DMS53 (cell line): Measurements from ENCODE around the gene CABP4.
"Not testable (repeated sequence)": the region's sequence is repeated elsewhere in the genome, so short reads cannot be mapped to it uniquely, and the experiment has no call there.

Source experiments
- DNase-seq: peaks from one replicate; lab custom pipeline; 2025; lab: John Stamatoyannopoulos, UW

The CABP4 gene

DNA sequence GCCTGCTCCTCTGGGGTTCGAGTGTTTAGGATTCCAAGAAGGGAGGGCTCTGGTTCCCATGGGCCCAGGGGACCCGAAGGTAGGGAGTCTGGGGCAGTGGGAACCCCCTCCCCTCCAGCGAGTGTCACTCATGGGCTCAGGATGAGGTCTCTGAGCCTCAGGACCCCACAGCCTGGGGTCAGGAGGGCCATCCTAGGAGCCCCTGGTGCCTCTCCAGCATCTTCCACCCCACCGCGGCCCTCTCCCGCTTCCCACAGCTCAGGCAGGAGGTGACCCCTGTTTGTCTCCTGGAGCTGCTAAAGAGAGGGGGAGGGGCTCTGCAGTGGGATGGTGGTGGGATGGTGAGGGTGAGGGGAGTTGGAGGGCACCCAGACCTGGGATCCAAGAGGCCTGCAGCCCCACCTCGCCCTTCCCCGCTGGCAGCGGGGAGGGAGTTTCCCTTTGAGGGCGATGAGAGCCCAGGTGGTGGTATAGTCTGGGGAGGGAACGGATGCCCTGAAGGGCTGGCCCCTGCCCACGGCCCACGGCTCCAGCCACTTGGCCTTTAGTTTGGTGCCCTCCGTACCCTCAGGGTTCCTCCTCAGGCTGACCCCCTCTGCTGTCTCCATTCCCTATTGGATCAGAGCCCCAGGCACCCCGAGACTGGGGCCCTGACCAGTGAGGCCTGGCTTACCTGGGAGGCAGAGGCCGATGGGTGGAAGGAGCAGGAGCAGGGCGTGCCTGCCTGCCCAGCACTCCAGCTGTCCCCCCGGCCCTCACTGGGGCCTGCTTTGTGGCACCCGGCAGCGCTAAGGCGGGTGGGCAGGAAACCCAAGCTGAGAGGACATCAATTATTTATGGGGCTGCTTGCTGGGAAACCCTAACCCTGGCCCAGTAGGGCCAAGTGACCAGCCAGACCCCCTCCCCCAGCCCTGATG, 1.1 kb upstream of the CABP4 start:
- no peak for DNase-seq

DNA sequence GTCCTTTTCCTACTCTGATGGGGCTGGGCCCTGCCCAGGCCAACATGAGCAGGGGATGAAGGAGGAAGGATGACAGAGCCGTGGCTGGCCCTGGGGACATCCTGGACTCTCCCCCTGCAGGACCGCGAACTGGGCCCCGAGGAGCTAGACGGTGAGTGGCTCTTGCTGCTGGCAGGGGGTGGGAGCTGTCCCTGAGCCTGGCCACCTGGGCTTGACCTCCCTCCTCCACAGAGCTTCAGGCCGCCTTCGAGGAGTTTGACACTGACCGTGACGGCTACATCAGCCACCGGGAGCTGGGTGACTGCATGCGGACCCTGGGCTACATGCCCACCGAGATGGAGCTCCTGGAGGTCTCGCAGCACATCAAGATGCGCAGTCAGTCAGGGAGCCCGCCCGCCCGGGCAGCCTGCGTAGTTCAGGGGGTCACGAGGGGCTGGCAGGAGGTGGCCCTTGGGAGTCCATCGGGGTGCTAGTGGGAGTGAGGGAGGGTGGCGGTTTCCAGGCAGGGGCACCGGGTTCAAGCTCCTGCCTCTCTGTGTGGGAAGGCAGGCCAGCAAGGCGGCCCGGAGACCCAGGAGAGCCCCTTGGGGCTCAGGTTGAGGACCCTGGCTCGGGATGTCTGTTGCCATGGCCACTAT, 1.0 kb downstream of the CABP4 start:
- no peak for DNase-seq

DNA sequence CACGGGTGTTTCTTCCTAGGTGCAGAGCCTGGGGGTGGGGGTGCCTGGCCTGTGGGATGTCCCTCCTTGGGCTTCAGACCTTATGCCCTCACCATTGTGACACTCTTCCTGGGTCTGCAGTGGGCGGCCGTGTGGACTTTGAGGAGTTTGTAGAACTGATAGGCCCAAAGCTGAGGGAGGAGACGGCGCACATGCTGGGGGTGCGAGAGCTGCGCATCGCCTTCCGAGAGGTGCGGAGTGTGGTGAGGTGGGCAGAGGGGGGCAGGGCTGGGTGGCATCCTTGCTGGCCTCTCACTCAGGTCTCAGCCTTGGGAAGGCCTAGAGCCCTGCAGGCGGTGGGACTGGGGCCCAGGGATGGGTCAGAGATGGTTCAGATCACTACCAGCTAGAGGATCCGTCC, 2.3 kb downstream of the CABP4 start:
- DNase-seq: no peak

DNA sequence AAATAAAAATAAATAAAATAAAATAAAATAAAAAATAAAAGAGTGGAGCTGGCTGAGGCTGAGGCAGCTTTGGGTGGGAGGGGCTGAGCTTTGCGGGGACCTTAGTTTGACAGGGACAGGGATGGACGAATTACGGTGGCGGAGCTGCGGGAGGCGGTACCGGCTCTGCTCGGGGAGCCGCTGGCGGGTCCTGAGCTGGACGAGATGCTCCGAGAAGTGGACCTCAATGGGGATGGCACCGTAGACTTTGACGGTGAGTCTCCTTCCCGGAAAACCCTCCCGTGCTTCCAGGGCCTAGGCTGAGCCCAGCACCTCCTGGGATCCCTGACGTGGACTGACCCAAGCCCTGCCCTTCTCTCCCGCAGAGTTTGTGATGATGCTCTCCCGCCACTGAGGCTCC, 3.1 kb downstream of the CABP4 start:
- no peak for DNase-seq

DNA sequence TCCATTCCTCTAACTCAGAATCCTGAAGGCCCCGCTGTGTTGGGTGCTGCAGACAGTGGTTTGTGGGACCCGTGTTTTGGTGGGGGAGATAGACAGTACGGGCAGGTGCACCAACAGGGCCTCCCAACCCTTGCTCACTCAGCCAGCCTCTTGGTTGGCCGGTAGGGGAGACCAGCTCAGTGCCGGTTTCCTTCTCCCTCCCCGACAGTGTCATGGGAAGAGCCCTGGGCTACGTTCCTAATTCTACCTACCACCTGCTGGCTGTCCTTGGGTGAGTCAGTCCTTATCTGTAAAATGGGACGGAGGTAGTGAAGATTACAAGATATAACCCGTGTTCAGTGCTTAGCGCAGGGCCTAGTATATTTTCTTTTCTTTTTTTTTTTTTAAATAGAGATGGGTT, 8.0 kb downstream of the CABP4 start:
- no peak for DNase-seq

DNA sequence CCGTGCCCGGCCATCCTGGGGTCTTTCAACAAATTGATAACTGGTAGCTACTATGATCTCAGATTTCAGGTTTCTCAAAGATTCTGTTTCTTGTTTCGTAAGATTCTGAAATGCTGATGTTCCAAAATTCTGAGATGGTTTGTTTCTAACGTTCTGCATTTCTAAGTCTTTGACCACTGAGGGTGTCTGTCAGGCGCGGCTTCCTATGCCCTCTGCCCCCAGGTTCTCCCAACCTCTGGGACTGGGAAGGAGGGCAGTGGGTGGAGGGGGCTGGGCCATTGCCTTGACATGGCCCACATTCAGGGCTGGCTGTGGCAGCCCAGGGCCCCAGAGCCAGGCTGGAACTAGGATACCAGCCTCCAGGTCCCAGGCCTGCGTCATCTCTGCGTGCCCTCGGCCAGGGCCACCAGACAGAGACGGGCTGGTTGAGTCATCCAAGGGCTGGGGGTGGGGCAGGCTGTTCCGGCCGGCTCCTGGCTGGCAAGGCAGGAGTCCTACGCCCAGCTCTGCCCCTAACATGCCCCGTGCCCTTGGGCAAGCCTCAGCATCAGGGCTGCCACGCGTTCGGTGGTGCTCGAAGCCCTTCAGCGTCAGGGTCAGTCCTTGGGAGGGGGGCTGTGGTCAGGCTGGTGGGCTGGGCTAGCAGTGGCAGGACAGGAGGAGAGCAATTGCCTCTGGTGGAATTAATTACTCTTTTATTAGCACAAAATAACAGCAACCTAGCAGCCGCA, 8.7 kb downstream of the CABP4 start:
- DNase-seq: peak; percentile 97

DNA sequence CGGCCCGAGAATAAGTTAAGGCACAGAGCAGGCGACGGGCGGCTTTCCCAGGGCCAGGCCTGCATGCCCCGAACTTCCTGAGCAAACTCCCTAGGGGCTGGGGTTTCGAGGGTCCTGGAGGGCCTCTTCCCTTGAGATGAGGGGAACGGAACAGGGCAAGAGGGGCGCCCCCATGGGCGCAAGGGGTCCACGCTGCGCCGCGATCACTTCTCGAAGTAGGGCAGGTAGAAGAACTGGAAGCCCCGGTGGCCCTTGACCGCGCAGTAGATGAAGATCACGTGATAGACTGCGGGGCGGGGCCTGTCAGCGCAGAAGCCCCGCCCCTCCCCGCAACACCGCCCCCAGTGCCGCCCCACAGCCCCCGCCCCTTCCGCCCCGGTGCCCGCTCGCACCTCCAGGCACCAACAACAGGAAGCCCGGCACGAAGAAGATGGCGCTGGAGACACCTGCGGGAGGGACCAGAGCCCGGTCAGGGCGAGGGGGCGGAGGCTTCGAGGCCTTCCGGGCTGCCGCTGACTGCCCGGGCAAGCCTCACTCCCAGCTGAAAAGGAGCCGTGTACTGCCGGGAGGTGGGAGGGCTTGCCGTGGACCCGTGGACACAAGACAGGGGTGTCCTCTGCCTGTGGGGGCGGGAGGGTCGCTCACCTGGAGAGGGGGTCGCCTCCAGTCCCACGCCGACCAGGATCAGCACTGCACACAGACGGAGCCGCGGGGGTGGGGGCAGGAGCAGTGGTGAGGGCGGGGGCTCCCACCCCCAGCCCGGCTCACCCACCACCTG, 9.4 kb downstream of the CABP4 start:
- peak; percentile 98 for DNase-seq

DNA sequence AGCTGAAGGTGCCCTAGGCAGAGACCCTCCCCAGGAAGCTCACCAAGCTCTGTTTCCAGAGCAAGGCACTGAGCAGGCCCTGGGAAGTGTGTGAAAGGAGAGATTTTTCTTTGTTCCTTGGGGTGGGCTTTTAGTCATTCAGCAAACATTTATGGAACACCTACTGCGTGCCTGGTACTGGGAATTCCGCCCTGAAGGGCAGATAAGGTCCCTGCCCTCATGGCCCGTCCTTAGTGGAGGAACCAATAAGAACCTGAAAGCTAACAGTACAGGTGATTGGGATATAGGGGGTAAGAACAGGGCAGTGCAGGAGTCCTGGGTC, 10.0 kb downstream of the CABP4 start:
- peak; percentile 63 for DNase-seq

DNA sequence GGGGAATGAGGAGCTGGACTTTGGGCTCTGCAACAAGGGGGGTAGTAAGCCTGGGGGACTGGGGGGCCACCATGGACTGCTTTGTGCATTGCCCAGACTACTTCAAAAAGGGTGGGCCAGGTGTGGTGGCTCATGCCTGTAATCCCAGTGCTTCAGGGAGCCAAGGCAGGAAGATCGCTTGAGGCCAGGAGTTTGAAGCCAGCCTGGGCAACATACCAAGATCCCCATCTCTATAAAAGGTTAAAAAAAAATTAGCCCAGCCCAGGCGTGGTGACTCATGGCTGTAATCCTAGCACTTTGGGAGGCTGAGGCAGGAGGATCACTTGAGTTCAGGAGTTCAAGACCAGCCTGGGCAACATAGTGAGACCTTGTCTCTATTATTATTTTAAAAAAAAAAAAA, 10.4 kb downstream of the CABP4 start:
- DNase-seq: not testable (repeated sequence)

DNA sequence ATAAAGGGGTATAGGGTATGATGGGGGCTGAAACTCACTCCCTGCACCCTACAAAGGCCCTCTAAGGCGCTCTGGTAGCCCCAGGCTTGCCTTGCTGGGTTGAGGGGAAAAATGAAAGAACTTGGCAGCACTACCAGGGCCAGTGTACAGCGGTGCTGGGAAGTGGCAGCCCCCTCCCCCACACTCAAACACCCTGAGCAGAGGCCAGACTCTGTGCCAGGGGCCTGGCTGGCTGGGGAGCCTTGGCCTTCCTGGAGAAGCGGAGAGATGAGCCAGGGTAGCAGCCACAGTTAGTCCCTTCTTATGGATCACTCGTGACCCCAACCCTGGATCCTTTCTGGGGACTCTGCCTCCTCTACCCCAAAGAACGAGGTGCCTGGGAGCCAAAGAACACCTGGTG, 11.2 kb downstream of the CABP4 start:
- no peak for DNase-seq

DNA sequence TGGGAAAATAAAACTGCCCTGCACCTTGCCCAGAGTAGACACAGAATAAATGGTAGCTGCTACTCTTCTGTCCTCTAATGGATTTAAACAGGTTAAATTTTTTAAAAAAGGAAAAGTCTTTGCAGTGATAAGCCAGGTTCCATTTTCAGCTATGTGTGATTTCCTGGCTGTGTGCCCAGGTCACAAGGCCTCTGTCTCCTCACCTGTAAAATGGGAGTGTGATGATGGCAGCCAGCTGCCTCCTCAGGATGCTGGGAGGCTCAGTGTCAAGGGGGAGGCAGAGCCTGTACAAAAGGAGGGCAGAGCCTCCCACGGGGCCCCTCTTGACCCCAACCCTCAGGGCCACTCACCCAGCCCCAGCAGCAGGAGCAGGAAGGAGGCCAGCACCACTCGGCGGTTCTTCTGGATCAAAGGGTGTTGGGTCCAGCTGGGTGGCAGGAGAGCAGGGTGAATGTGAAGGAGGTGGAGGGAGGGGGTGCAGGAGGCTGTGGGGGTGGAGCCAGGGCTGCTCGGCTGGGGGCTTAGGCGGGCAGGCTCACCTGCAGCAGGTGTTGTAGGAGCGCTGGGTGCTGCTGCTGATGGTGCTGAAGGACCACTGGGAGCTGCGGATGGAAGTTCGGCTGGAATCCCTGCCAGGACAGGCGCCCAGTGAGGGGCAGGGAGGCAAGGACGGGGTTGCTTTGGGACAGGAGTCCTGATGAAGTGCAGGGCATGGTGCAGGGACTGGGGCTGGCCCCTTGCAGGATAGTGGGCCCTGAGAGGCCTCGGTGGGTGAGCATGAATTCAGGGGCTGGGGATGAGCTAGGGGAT, 12.0 kb downstream of the CABP4 start:
- no peak for DNase-seq

DNA sequence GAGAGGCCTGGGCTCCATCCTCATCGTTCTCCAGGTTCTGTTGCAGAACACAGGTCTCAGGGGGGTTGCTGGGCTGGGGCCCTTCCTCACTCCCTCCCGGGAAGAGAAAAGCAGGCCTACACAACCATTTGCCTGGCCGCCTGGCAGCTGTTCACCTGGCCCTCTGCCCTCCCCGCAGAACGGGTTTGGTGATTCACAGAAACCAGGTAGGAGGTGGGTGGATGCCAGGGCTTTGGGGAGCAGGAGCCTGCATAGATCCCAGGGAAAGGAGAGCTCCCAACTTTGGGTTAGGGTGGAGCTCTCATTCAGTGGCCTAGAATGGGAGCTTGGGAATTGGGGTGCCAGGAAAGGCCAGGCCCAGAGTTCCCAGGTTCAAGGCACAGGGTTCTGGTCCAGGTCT, 12.9 kb downstream of the CABP4 start:
- peak; percentile 89 for DNase-seq

DNA sequence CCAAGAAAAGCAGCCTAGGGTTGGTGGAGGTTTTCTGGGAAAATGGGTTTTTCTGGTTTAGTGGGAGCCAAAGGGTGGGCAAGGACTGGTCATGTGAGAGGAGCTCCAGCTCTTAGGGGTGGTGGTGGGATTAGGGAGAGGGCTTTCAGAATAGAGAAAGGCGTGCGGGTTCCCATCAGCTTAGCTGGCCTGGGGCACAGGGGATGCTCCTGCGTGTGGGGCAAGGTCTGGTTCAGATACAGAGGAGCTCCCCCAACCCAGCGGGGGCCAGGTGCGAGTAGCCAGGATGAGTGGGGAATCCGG, 13.3 kb downstream of the CABP4 start:
- DNase-seq: no peak

DNA sequence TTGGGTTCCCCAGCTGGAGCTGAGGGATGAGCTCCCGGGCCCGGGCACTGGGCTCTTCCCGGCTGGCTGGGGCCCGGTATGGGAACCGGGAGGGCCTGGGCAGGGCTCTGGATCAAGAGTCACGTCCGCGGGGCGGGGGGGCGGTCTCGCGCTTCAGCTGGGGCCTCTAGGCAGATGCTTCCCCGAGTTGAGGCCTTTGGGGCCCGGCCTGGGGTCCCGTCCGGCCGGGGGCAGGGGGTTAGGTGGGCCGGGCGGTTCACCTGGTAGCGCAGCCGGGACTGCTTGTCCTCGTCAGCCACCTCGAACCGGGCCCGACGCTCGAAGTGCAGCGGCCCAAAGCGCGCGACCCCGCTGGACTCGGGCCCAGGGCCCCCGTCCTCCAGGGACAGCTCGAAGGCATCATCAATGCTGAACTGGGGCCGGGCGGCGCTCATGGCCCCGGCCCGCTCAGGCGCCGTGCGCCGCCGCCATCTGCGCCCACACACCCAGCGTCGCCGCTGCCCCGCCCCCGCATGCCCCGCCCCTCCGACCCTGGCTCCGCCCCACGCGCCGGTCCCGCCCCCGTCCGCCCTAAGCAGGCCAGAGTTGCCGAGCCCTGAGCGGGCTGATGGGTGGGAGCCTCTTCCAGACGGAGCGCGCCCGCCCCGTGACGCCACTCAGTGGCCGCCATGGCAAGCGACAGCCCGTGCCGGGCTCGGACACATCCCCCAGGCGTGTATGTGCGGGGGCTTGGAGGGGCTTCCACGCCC, 13.8 kb downstream of the CABP4 start, which contains the start of gene TMEM134:
TMEM134 (minus strand) TSS at position 493 of the 749 bp plus-strand sequence; CDS start at position 434, 59 bp downstream.
- DNase-seq: peak; percentile 98

DNA sequence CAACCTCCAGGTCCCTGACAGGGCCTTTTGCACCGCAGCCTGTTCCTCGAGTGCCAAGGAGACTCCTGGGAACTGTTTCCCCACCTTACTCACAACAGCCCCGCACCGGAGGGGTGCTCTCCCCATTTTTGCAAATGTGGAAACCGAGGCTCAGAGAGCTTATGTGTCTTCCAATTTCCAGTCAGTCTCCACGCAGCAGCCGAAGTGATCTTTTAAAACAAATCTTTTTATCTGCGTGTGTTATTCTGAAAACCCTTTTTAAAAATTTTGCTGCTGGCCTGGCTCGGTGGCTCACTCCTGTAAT, 14.3 kb downstream of the CABP4 start:
- DNase-seq: no peak

DNA sequence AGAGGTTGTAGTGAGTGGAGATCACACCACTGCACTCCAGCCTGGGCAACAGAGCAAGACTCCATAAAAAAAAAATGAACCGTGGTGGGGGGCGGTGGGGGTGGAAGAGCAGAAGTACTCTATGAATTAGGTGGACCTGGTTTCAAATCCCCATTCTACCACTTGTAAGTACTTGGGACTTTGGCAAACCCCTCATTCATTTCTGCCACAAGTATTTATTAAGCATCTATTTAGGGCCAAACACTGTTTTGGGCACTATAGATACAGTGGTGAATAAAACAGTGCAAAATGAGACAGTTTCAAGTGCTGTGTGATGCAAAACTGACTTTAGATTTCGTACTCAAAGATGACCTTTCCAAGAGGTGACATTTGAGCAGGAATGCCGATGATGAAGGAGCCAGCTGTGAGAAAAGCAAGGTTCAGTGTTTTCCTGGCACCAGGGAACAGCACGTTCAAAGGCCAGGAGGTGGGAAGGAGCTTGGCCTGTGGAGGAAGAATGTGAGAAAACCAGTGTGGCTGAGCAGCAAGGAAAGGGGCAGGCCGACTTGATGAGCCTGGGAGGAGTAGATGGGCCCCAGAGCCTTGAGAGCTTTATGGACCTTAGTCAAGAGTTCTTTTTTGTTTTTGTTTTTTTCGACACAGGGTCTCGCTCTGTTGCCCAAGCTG, 15.3 kb downstream of the CABP4 start:
- no peak for DNase-seq

DNA sequence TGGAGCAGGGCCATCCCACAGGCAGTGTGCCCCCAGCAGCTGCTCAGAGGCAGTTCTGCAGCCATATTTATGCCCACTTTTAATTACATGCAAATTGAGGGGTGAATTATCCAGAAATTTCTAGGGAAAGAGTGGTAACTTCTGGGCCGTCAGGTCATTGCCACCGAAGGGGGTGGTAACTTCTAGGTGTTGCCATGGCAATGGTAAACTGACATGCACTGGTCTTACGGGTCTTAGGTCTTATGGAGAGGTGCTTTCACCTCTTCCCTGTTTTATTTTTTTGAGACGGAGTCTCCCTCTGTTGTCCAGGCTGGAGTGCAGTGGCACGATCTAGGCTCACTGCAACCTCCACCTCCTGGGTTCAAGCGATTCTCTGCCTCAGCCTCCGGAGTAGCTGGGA, 17.7 kb downstream of the CABP4 start:
- no peak for DNase-seq

DNA sequence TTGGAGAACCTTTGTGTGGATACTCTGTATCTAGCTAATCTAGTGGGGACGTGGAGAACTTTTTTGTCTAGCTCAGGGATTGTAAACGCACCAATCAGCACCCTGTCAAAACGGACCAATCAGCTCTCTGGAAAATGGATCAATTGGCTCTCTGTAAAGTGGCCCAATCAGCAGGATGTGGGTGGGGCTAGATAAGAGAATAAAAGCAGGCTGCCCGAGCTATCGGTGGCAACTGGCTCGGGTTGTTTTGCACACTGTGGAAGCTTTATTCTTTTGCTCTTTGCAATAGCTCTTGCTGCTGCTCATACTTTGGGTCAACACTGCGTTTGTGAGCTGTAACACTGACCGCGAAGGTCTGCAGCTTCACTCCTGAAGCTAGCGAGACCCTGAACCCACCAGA, 21.5 kb downstream of the CABP4 start:
- not testable (repeated sequence) for DNase-seq

DNA sequence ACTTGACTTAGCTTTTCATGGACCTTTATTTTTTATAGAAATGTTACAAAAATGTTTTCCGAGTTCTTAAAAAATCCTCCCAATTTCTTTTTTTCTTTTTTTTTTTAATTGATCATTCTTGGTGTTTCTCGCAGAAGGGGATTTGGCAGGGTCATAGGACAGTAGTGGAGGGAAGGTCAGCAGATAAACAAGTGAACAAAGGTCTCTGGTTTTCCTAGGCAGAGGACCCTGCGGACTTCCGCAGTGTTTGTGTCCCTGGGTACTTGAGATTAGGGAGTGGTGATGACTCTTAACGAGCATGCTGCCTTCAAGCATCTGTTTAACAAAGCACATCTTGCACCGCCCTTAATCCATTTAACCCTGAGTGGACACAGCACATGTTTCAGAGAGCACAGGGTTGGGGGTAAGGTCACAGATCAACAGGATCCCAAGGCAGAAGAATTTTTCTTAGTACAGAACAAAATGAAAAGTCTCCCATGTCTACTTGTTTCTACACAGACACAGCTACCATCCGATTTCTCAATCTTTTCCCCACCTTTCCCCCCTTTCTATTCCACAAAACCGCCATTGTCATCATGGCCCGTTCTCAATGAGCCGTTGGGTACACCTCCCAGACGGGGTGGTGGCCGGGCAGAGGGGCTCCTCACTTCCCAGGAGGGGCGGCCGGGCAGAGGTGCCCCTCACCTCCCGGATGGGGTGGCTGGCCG, 22.3 kb downstream of the CABP4 start:
- not testable (repeated sequence) for DNase-seq
